Kidney epithelial cell (primary cell): ENCODE results near the gene DUSP28. TPM values are rescaled to one million over a fixed set of nuclear protein-coding genes. Genes with fewer than 3 reads are reported as not detected.

Experiments
- DNase-seq: peaks from one replicate; pipeline ENCODE4 v3.0.0-alpha.2; 2010; ENCODE audit warnings: low read depth
- H3K27me3 ChIP-seq: 2 replicates; pipeline ENCODE4 v1.6.0; 2011; ENCODE audit warnings: low read length; ENCODE audit not compliant: control insufficient read depth, insufficient read depth
- H3K36me3 ChIP-seq: 2 replicates; pipeline ENCODE4 v1.5.1; 2011; ENCODE audit warnings: low read length; ENCODE audit not compliant: control insufficient read depth, insufficient read depth
- H3K4me3 ChIP-seq: 2 replicates; pipeline ENCODE4 v1.5.1; 2011; ENCODE audit warnings: low read depth, mild to moderate bottlenecking, control low read depth, low read length
- CTCF ChIP-seq: IDR thresholded peaks from 2 replicates; pipeline ENCODE4 v1.5.1; 2011; ENCODE audit warnings: mild to moderate bottlenecking, moderate library complexity, low read length, control low read depth, inconsistent platforms; ENCODE audit not compliant: insufficient read depth, poor library complexity, severe bottlenecking
- total RNA-seq: library from RNA; depleted of rRNA; stranded (reverse); fragments of >200 nt; gene quantifications from 2 replicates; pipeline ENCODE4 v1.2.3, GENCODE V29; 2015

Gene DUSP28
- total RNA-seq, 1 donor from 2014 or later, result 7.6 TPM

- DNase-seq, result no peak
- Histone ChIP-seq H3K36me3 (no peaks in the 10 kb centered on the region), H3K27me3 (no peaks in the 10 kb centered on the region), H3K4me3 (no peak overlapping the region)
- TF ChIP-seq CTCF, result no peak
Measured at GRCh38 chr2:240584486-240585031, 24.4 kb downstream of the DUSP28 start.

GRCh38 chr2:240585101-240585500, 24.9 kb downstream of the DUSP28 start:
- TF ChIP-seq CTCF, result no peak
- Histone ChIP-seq H3K36me3 (no peaks in the 10 kb centered on the region), H3K4me3 (peak overlapping the region; percentile 71), H3K27me3 (no peaks in the 10 kb centered on the region)
- DNase-seq, result no peak

- H3K36me3 ChIP-seq, result no peaks in the 10 kb centered on the region
Measured at GRCh38 chr2:240585681-240586197, 25.6 kb downstream of the DUSP28 start.

GRCh38 chr2:240586198-240586918, 26.2 kb downstream of the DUSP28 start, which contains the start of gene CAPN10:
CAPN10 (plus strand) TSS chr2:240586734; CDS start chr2:240586912, 178 bp downstream.
- Histone ChIP-seq H3K36me3 (no peaks in the 10 kb centered on the region), H3K4me3 (peak within 1 kb of the TSS; percentile 71), H3K27me3 (no peaks in the 10 kb centered on the region)
- TF ChIP-seq CTCF, result no peak
- peak; percentile 71 for DNase-seq

More at GRCh38 chr2:240585681-240586197, 25.6 kb downstream of the DUSP28 start:
- TF ChIP-seq CTCF, result no peak
- no peaks in the 10 kb centered on the region for H3K27me3 ChIP-seq
- peak overlapping the region; percentile 71 for H3K4me3 ChIP-seq
- DNase-seq, result no peak

GRCh38 chr2:240586919-240587800, 27.0 kb downstream of the DUSP28 start:
- H3K4me3 ChIP-seq, result peak overlapping the region; percentile 71
- H3K36me3 ChIP-seq, result no peaks in the 10 kb centered on the region
- TF ChIP-seq CTCF, result no peak
- H3K27me3 ChIP-seq, result no peaks in the 10 kb centered on the region
- no peak for DNase-seq
